NCI-H2171 (cell line): ENCODE results near the gene RBMS1.
"Not testable (repeated sequence)": the region's sequence is repeated elsewhere in the genome, so short reads cannot be mapped to it uniquely, and the experiment has no call there.

Experiments
- DNase-seq: peaks from one replicate; lab custom pipeline; 2025; lab: John Stamatoyannopoulos, UW

The RBMS1 gene

DNA sequence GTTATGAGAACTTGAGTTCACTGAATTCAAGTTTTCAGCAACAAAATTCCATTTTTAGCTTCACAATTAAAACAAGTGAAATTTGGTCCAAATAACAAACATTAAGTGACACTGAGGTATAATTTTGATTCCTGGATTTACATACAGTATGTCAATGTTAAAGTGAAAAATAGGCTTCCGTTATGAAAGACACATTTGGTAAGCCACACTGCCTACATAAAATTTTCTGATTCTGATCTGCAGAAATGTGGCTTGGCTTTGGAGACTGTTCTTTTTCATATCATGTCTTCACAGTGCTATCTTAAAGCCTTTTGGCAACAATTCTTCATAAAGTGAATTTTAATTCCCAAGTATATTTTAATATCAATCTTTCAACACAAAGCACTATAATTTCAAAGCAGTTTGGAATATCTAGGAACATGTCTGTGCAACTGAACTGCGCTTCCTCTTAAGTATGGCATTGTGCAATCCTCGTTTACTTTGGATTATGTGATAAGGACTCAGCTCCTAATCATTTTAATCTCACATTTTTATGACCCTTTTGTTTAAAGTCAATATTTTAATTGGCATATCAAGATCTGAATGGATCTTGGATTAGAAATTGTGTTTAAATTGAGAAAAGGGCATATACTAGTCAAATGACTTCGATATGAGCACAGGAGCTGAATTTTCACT is 60.0 kb downstream of the RBMS1 start:
- no peak for DNase-seq

DNA sequence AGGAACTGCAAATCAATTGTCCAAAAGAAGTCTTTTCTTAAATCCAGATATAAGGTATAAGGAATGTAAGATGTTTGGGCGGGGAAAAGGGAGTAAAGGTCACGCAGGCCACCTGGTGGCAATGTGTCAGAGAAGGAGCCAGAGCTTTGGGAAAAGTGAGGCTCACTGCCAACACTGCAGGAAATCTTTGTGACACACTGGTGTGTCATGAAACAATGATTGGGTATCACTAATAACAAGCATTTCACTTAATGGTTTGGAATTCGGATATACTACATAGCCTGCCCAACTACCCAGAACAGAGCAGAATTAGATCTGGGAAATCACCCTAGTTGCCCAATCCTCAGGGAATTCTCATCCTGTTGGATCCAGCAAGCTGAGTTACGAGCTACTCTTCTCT is 61.0 kb downstream of the RBMS1 start:
- DNase-seq: no peak

DNA sequence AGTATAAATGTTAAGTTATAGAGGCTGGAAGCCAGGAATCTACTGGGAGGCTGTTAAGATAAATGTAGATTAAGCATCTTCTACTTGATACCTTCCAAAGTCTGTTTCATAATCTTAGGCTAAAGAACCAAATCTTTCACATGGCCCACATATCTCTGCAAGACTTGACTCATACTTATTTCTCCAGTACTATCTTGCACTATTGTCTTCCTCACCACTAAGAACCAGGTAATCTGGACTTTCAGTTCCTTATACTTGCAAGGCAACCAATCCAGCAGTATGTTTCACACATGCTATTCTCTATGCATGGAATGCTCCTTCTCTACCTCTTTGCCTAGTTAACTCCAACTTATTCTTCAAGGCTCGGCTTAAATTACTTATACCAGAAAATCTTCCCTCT is 62.2 kb downstream of the RBMS1 start:
- DNase-seq: no peak

DNA sequence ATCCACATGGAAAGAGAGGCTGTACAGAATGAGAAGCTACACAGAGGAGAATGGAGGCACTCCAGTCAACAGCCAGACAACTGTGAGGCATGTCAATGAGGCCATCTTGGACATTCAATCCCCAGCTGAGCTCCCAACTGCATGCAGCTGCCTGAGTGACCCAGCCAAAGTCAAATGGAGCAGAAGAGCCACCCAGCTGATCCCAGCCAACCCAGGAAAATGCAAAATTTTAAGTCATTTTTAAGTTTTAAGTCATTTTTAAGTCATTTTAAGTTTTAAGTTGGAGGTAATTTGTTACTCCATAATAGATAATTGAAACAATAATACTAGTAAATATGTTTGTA is 63.6 kb downstream of the RBMS1 start:
- DNase-seq: no peak

DNA sequence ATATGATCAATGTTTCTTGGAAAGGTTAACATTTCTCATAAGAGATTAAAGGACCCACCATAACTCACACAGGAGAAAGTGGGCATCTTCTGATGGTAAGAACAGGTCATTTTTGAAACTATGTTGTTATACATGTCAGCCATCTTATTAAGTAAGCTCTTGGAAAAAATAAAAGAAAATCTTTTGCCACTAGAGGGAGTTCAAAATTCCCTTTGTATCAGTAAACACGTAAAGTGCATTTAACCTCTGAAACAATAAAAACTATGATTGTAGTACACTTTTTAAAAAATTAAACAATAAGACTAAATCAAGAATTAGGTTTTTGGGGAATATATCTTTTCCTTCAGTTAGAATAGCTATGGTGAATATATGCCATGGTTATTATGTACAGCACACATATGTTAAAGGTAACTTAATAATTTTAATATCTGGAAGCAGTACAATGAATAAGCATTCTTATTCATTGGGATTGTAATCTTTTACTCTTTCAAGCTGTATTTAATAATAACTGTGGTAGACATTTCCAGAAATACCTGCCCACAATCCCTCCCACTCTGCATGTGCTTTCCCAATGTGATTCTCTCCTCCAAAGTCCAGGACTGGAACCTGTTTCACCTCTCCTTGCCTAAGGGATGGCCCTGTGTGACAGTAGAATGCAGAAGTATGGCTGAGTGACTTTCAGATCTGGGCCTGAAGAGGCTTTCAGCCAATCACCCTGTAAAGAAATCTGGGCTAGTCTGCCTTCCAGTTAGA is 64.2 kb downstream of the RBMS1 start:
- DNase-seq: peak; percentile 10

DNA sequence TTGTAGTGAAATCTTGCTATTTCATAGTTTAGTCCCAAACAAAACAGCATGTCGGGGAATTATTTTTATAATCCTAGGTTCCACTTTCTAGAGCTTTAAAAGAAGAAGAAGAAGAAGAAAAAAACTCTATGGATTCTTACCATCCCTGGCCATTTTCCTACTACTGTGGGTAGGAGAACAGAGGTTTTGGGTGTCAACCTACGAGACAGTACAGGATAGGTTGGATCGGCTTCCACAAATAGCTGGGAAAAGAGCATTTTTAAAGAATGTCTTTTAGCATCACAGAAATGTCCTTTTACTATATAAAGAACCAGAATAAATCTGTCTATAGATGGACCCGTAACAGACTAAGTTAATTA is 65.2 kb downstream of the RBMS1 start:
- no peak for DNase-seq

DNA sequence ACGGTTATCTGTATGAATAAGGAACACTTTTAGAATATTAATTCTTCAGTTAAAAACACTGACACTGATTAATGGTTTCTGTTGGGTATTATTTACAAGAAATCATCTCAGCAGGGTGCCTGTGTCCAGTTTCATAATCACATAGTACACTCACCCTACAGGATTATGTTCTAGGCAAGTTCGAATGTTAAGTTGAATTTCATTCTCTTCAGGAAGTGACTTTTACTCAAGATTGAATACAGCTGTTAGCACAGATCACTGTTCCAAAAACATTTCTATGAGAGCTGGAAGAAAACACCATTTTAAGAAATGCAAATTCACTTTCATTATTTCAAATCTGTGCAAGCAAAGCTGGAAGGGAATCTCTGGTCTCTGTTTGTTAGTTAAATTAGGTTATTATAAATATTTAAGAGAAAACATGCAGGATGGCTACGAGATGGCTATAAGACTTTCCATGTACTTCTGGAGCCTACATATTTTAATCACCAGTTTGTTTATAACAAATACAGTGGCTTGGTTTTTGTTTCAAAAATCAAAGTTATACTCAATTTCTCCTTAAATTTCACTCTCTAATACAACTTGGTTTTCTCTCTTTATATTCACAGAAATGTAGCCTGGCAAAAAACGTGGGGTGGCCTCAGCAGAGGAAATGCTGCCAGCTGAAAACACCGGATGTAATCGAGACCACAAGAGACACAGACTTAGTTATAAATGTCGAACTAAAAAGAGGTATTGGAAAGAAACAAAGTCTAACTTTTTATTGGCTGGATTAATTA is 65.8 kb downstream of the RBMS1 start:
- DNase-seq: no peak

DNA sequence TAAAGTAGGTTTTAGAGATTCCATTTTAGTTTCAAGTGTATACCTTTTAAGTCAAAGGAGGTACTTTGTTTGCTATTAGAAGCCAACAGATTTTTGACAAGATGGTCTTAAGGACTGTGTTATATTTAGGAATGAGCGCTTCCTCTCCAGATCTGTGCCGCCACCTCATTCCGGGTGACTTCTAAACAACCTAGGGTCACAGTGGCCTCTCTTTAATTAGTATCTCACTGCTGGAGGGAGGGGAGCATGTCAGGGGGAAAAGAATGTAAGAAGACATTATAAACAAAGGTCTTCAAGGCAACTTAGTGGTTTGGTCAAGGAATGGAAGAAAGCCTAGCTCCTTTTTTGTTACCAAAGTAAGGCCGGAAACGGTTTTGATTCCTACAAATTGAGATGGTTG is 67.0 kb downstream of the RBMS1 start:
- no peak for DNase-seq

DNA sequence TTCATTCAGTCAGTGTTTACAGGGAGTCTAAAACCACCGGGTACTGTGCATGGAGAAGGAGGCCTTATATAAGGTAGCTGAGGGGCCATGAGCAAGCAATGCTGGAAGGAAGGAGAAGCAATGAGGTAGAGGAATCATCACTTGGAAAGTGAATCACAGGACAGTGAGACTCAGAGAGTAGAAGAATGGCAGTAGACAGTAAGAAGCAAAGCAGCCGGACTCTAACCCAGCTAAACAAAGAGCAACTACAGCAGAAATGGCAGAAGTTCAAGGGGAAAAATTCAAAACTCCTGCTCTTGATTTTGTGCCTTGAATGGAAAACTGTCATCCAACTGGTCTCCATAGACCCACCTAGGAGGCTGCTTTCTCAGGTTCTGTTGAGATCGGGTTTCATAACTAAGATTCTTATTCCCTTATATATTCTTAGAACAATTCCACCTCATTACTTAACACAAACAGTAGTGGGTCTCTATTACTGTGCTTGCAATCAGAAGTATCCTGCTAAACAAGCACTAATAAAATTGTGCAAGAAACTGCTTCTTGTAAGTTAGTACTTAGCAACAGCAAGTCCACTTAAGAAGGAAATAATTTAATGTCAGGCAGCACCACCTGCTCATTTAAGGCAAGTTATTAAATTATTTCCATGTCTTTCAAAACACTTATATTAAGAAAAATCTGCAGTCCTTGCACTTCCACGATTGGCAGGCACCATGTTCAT is 68.0 kb downstream of the RBMS1 start:
- DNase-seq: no peak

DNA sequence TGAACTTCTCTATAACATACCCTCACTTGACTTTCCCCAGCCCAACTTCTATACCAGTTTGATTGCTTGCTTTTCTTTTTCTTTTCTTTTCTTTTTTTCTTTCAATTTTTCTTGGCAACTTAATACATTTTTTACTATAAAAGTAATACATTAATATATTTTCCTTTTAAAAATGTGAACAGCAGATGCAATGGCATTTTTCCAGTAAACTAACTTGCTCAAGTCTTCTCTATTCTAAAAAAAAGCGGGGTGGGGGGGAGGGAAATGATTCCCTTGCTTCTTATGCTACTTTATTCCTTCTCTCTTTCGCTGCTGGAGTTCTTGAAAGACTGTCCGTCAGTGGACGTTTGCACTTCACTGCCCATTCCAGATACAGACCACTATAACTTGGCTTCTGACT is 70.5 kb downstream of the RBMS1 start:
- no peak for DNase-seq

DNA sequence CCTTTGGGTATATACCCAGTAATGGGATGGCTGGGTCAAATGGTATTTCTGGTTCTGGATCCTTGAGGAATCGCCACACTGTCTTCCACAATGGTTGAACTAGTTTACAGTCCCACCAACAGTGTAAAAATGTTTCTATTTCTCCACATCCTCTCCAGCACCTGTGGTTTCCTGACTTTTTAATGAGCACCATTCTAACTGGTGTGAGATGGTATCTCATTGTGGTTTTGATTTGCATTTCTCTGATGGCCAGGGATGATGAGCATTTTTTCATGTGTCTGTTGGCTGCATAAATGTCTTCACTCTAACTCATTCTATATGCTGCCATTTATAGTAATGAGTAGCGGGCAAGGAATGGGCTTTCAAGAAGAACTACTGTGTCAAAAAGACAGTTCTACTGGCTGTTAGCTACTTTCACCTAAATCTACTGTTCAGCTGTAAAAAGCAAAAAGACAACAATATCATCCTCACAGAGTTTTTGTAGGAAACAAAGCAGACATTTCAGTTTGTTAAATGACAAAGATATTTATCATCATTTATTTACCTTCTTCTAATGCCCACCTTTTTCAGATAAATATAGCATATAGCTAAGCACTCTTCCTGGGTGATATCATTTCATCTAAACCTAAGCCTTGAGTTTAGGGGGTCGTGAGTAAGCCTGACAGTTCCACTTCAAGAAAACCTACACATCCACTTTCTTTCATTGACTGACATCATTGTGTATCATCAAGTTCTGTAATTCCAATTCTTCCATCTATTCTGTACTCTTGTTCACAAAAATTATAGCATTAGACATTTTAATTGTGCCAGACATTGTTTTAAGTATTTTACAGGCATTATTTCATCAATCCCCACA is 71.7 kb downstream of the RBMS1 start:
- DNase-seq: not testable (repeated sequence)

DNA sequence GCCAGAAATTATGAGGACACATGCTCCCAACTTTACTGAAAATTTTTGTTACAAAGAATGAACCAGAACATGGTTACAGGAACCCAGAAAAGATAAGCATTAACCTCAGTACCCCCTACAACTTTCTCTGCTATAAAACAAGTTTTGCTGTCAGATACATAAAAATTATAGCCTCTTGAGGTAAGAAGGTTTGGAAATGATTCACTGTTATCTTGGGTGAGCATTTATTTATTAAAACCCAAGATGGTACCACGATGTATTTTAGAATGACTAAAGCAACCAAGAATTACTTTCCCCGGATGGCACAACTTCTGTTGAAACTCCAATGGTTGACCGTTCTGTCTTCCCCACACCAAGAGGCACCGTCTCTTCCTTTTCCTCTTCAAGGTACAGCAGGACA is 72.9 kb downstream of the RBMS1 start:
- DNase-seq: no peak

DNA sequence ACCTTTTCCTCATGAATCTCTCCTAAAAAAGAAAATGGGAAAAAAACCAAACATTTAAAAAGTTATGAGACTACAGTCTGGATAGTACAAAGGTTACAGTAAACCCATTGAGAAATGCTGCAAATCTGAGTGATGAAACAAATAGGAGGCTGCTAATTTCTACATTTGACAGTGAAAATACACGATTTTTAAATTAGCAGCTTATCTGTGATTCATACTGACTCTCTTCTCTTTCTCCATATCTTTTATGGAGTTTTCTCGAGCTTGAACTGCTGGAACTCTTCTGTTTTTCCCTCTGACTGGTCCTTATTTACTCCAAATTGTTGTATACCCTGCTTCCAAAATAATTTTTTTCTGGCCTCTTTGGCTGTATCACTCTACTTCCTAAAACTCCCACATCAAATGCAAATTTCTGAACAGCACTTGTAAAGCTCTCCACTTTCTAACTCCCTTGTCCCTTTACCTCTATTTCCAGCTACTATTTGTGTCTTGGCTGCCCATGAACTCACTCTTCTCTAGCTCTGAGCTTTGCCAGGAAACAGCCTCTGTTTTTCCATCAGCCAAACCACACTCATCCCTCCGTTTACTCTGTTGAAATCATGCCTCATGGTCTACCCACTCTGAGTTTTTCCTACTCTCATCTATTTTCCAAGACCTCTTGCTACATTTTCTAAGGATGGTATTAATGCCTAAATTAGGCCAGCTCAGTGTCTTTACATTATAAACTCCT is 73.7 kb downstream of the RBMS1 start:
- no peak for DNase-seq

DNA sequence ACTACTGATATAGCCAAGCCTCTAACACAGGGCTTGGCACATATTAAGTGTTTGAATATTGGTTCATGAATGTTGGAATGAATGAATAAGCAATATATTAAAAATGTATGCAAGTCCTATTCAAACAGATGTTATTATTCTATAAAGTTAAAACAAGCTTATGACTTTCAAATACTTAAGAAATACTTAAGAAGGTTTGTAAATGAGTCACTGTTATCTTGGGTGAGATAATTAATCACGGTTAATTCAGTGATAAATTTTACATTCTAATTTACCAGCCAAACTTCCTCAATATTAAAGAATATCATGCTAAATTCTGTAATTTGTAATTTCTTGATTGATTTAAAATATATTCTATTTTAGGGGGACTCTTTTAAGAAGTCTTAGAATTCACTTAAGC is 74.8 kb downstream of the RBMS1 start:
- DNase-seq: no peak

DNA sequence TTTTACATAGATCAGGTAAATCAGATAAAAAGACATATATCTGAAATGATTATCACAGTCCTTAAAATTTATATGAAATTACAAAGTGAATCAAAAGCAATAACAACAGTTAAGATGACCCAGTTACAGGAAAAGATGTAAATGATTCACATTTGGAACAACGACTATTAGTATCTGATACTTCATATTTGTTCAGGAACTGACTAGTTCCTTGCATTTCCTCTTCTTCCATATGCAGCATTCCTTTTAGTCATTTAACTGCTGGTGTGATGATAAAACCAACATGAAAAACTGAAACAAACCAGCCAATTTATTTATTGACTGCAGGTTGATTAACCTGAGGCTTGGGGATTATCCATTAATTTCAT is 75.2 kb downstream of the RBMS1 start:
- no peak for DNase-seq

DNA sequence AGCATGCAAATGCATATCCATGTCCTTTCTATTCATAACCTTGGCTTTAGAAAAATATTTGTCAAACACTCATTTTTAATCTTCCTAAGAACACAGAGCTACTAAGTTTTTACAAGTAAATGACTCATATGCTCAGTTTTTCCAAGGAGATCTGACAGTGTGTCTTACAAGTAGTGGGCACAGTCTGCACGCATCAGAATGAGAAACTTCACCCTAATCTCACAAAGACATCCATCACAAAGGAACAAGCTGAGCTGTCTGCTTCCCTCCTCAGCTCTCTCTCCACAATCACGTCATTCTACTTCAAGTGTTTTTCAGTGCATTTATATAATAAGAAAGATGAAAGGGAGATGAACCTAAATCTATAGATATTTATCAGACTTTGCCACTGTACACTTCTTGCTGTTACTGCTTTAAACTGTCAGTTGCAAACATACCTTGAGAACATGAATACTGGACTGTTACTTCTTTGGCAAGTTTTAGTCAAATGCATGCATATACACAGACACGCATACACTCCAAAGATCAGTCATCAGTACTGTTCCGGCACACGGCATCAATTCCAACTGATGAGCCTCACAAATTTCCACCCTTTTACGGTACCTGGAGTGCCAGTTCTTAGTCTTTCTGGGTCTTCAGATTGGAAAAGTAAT is 75.7 kb downstream of the RBMS1 start:
- DNase-seq: no peak

DNA sequence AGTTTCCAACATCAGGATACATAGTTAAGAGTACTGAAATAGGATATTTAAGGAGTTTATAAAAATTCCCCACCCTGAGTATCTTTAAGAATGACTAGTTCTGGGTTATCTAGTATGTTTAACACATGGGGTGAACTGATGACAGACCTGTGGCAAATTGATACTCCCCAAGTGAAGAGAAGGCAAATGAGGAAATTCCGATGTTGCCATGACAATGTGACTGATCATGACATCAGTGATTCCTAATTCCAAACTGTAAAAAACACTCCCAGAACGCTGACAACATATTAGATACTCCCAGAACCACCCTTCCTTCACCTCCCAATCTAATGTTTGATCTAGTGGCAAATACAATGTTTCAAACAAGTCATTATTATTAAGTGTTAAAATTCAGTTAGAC is 77.6 kb downstream of the RBMS1 start:
- no peak for DNase-seq

DNA sequence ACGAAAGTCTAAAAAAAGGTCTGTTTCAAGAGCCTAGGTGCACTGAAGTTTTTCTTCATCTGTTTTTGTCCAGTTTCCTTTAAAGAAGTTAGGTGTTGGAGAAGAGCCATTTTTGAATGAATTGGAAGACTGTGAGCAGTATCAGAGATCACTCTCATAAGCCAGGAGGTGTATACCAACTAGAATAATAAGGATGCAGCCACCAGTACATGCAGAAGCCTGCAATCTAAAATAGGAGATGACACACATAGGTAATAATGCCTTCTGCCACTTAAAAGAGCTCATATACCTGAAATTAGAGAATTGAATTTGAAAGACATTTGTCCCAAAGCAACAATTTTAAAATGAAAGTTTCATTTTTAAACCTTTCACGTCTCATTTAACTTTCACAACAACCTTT is 81.7 kb downstream of the RBMS1 start:
- no peak for DNase-seq

DNA sequence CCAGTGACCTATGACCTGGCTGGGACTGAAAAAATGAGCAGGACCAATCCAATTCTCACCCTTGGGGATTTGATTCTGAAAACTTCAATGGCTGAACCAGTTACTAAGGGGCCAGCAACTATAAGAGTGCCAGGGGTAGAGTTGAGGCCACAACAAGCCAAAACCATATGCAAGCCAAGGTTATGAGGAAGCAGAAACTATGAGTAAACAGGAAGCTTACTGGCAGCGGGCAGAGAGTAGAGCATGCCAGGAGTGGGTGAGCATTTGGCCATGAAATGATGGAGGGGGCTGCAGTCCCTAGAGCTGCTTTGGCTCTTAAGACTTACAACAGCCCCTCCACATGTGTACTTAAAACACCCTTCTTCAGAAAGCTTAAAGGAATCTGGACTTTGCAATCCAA is 82.4 kb downstream of the RBMS1 start:
- no peak for DNase-seq

DNA sequence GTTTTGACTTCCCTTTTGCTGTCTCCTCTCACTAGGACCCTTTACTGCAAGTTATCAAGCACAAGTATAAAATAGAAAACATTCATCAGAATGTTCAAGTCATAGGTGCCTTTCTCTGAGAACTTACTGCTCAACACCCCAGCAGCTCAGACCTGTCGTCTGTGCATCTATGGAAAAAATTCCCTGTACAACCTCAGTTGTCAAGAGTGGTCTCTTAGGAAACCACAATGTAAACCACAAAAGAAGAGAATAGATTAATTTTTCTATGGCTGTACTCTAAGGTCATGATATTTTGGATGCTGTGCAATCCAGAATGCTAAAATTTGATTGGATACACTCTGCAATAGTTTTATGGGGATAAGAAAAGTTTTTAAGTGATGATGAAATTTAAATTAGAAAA is 84.1 kb downstream of the RBMS1 start:
- no peak for DNase-seq

DNA sequence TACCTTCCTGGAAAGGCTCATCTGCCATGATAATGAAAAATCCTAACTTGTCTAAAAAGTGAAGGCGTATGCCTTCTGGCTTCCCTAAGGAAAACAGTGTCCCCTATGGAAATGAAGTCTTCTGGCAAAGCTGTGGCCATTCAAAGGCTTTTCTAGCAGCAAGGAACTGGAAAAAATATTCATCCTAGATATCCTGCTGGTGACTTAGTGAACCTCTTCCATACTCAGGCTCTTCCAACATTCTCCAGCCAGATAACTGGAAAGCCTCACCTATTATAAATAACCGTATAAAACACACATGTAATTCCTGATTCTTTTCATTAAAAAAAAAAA is 84.7 kb downstream of the RBMS1 start:
- DNase-seq: no peak
